Head of caudate nucleus (tissue), 42 donors: ENCODE measurements around the gene FARS2.

Experiments
- DNase-seq, 42 donors: peaks; one replicate each; pipeline versions ENCODE4 v3.0.0 to v3.0.0-alpha.2; 2020 to 2021; ENCODE audit warnings: mixed read lengths in 7 of 42
- intact Hi-C: fragments of 100-400 bp; cut with DNase I; formaldehyde crosslinking; loops from one replicate; pipeline ENCODE4 v1.15.0; 2022

Gene FARS2

GRCh38 chr6:5660772-5661171 lies 399.5 kb downstream of the FARS2 start:
- intact Hi-C loops: no loop called here
- no peak for DNase-seq

- no peak for DNase-seq
- intact Hi-C loops: no loop called here
Measured at GRCh38 chr6:5662797-5663196, 401.5 kb downstream of the FARS2 start.

GRCh38 chr6:5663259-5663658 lies 401.9 kb downstream of the FARS2 start:
- no peak for DNase-seq
- intact Hi-C loops: no loop called here

DNA sequence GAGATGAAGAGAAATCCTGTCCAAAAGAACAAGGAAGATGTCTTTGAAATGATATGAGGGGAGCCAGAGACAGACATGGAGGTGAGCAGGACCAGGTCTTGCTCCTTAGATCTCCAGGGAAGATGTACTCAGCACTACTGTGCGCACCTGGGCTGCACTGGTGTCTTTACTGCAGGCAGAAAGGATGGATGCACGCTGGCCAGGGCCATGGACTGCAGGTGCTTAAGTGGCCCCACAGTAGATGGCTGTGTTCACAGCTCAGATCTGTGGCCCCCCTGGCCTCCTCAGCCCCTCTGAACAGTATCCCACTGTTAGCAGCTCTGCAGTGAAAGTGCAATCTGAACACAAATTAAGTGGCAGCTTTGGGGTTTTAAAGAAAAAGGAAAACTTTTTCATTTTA lies 402.4 kb downstream of the FARS2 start:
- peak in 2 of 42 donors; percentile 21 for DNase-seq
- intact Hi-C loops: no loop called here

- DNase-seq: peak in 1 of 42 donors; percentile 58
- intact Hi-C loops: no loop called here
Measured at GRCh38 chr6:5664149-5664548, 402.8 kb downstream of the FARS2 start.

DNA sequence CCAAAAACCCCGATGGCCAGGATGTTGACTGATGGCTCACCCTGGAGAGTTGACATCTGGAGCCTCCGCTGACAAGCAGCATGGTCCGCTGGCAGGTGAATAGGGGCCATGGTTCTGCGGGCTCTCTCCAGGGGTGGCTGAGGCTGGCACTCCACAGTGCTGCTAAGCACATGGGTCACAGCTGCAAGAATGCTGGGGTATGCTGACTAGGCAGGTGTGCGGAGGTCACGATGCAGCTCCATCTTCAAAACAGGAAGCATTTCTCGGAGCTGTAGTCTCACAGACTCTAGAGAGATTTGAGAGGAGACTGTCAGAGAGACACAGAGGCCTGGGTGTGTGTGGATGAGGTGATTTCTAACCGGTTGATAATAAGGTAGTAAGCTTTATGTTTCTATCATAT lies 403.9 kb downstream of the FARS2 start:
- DNase-seq: no peak
- intact Hi-C loops: no loop called here

DNA sequence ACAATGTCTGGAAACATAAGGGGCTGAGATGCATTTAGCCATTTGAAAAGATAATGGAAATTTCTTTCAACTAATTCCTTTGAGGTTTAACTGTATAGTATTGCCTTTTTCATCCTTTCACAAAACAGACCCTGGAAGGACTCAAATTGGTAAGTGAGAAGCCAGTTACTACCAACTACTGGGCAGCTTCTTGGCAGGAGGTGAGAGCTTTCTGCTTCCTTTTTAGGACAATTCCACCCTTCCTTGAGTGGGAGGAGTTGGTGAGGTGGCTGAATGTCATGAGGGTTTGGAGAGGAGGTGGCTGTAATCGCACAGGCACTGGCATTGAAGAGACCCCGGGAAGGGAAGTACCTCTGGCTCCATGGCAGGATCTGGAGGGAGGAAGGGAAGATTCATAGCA lies 404.4 kb downstream of the FARS2 start:
- intact Hi-C loops: no loop called here
- peak in 1 of 42 donors; percentile 18 for DNase-seq

DNA sequence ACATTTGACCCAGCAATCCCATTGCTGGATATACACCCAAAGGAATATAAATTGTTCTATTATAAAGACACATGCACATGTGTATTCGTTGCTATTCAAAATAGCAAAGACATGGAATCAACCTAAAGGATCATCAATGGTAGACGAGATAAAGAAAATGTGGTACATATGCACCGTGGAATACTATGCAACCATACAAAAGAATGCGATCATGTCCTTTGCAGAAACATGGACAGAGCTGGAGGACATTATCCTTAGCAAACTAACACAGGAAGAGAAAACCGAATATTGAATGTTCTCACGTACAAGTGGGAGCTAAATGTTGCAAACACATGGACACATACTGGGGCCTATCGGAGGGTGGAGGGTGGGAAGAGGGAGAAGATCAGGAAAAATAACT lies 405.4 kb downstream of the FARS2 start:
- intact Hi-C loops: no loop called here
- DNase-seq: no peak

- intact Hi-C loops: no loop called here
- no peak for DNase-seq
Measured at GRCh38 chr6:5667737-5668136, 406.4 kb downstream of the FARS2 start.

DNA sequence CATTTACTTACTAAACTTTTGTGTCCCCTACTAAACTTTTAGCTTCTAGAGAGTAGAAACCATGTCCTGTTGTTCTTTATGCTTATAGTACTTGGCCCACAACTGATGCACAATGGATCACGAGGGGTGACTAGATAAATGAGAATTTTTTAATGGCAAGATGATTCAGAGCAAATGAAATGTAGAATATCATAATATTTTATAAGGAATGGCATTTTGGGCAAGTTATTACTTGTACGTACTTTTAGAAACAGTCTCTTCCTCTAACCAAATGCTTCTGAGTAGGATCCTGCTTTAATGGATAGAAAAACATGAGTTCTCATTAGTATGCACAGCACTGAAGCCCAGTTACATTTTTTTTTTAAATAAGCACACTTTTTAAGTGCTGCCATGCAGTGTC lies 409.1 kb downstream of the FARS2 start:
- no peak for DNase-seq
- intact Hi-C loops: no loop called here

DNA sequence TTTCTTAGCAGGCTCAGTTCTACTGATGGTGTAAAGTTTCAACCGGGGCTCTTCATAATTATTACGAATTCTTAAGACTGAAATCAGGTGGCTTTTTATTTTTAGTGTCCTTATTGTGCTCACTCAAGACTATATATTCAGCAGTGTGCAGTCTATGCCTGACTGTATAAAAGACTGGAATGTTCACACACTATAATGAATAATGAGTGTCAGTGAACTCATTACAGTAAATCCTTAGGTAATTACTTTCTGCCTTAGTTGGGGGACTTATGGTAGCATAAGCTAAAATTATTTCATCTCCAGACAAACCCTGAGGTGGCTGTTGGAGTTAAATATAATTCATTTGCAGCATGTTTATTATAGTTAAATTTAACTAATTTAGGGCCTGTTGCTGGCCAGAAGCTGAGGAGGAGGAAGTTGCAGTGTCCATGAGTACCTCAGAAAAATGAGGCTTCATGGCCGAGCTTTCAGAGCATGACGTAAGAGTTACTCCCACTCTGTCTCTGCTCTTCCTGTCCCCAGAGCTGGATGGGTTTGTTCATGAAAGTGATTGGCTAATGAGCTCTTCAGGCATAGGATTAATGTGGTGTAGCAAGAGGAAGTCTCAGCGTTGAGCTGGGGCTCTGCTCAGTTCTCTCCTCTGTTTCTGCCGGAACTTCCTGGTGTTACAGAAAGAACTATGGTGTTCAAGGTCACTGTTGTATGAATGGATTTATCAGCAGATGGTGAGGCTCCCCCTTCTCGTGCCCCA lies 409.7 kb downstream of the FARS2 start:
- peak in 10 of 42 donors; percentile 3 to 44 (median 18) for DNase-seq
- intact Hi-C loops: no loop called here

DNA sequence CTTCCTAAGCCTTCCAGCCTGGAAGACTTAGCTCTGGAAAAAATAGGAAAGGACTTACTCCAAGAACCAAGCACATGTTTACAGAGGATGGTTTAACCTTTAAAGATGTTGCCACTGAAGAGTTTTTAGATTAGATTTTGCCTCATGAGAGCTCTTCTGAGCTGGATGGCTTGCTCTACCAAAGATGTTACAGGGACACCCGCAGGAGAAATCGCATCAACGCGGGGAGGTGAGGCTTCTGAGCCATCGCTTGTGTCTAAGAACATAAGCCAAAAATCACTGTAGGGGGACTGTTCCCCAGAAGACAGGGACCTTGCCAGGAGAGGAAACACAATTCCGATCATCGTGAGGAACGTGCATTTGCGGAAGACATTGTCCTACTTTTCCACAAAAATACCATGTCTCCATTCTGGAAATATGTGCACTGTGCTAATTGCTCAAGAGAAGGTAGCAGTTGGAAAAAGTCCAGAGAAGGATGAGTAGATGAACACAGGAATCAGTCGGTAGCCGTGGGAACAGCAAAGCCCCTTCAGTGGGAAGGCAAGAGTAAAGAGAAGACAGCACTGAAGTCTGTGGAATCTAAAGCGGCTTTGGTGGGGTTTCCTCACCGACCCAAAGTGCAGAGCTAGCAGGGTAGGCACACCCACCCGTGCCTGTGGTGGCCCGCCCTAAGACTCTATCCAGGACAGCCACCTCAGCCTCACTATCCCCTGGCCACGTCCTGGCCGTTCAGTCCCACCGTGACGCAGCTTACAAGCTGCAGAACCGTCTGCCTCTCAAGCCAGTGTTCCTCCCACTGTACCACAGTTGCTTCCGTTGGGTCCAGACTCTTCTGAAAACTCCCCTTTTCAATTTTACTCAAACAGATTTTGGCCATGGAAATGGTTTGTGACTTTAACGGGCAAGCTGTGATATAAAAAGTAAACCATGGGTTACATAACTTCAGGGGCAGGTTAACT lies 410.6 kb downstream of the FARS2 start:
- peak in 1 of 42 donors; percentile 12 for DNase-seq
- intact Hi-C loops: no loop called here

GRCh38 chr6:5672581-5673011 lies 411.3 kb downstream of the FARS2 start:
- peak in 2 of 42 donors; percentile 8 to 60 for DNase-seq
- intact Hi-C loops: no loop called here

DNA sequence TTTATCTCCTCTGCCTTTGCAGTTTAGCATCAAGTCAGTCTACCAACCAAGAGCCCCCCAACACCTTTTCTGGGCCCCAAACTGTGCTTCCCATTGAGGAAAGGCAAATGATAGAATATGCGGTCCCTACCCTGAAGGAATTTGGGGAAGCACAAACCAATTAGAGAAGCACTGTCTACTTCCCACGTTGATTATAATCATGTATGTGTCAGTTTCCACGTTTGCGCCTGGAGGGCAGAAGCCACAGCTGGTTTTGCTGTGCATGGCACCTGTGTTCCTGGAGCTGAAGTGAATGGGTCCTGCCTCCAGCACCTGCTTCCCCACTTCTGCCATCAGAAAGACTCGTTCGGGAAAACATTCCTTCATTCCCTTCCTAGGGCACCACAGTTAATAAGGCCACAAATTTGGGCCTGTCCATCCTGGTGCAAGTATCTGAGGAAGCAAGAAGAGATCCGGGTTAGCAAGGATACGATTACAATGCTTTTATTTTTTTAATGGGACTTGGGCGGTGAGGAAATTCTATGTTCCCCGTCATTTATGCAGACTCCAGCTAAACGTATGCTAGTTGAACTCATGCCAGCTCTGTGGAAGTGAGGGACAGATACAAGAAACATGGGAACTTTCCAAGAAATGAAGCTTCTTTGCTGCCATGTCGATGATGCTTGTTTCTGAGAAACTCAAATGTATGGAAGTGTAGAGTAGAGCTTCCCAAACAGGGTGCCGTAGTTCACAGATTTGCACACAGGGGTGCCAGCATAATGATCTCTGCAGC lies 411.9 kb downstream of the FARS2 start:
- intact Hi-C loops: no loop called here
- no peak for DNase-seq

DNA sequence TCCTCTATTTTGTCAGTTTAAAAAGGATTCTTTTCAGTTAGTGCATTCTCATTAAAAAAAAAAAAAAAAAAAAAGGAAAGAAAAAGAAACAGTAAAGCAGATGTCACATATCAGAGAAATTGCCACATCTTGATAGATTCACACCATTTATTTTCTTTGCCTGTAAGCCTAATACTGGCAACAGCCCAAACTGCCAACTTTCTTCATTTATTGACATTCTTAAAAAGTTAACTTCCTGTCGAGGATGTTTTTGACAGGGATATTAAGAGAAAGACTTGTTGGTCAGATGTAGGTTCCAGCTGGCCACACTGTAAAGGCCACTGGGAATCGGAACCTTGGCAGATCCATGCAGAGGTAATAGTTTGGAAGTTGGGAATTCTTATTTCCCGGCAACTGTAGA lies 412.8 kb downstream of the FARS2 start:
- no peak for DNase-seq
- intact Hi-C loops: no loop called here

DNA sequence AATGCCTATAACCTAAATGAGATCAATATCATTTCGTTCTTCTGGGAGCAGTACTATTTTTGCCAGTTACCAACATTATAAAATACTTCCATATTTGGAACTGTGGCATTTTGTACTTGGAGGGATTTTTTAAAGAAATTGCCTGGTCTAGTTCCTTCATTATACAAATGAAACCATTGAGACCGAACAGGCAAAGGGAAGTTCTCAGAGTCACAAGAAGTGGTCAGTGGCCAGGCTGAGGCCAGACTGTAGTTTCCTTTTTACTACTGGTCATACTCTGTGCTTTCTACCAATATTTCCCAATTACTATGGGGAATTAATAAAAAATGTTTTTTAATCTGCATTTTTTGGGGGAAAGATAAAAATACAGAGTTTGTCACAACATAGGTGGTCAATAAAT lies 413.4 kb downstream of the FARS2 start:
- DNase-seq: peak in 3 of 42 donors; percentile 23 to 56 (median 32)
- intact Hi-C loops: no loop called here

DNA sequence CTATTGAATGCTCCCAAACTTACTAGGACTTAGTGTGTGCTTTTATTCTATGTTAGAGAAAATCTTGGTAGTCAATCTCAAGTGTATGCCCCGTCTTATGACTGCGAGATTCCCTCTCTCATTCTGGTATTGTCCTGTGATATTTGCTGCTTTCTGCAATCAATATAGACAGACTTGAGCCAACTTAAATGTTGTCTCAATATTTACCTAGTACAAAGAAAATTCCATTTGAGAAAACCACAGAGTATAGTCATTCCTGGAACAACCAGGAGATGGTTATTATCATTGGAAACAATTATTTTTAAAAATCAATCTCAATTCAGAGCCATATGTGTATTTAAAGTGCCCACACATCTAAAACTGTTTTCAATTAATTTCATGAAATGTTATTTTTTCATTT lies 415.4 kb downstream of the FARS2 start:
- no peak for DNase-seq
- intact Hi-C loops: no loop called here

DNA sequence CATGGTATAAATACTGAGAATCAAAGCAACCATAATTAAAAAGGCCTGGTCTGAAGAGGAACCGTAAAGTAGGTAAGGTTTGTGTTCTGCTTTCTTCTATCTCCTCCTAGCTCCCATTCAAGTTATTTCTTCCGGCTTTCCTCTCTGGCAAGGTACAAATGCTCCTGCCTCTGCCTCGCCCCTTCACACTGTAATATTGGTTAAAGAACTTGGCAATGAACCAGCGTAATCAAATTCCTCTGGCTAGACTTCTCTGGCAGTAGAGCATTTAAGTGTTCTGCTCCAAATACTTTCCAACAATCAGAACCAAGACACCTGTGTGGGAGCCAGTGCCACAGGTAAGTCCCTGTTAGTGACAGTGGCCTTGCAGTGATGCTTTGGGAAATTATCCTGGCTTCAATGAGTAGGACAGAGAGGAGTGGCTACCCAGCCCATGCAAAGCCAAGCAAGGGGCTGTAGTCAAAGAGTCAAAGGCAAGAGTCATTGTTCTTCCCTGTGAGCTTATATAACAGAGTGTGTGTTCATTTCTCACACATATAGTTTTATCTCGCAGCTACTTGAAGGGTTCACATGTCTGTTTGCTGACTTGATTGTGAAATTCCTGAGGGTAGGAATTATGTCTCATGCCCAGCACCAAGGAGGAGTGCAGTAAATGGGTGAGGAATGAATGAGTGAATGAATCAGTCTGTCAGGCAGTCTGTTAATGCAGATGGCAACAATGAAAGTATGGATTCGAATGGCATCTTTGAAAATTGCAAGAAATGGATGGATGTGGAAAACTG lies 416.1 kb downstream of the FARS2 start:
- no peak for DNase-seq
- intact Hi-C loops: no loop called here

- intact Hi-C loops: no loop called here
- DNase-seq: no peak
Measured at GRCh38 chr6:5679270-5679669, 418.0 kb downstream of the FARS2 start.
